ENCODE data around the gene LOXL1. TPM values are rescaled to one million over a fixed set of nuclear protein-coding genes. Genes with fewer than 3 reads are reported as not detected.

LOXL1 gene
- total and polyA plus RNA-seq, 2 donors (not counting 1 experiment from before 2014, with no cell fraction given) = 65.6 to 163 TPM

DNA sequence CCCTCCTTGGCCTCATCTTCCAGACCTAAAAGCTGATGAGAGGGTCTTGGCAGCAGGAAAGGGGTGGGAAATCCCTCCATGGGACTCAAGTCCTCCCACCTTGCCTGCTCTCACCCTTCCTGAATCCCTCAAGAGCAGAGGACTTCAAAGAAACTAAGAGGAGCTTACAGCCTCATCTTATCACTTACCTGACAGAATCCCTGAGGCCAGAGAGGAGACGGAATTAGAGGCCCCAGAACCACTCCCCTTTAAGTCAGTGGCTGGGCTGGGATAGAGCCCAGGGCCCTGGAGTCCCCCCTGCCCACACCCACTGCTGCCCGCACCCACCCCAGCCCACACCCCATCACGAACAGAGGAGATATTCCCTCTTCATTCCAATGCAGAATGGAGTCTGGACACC is 15.2 kb downstream of the LOXL1 start:
- peaks cover 18% of the 10 kb centered on the region for H3K79me2 ChIP-seq (ENCODE audit: control insufficient read depth, insufficient read depth, low read length)

DNA sequence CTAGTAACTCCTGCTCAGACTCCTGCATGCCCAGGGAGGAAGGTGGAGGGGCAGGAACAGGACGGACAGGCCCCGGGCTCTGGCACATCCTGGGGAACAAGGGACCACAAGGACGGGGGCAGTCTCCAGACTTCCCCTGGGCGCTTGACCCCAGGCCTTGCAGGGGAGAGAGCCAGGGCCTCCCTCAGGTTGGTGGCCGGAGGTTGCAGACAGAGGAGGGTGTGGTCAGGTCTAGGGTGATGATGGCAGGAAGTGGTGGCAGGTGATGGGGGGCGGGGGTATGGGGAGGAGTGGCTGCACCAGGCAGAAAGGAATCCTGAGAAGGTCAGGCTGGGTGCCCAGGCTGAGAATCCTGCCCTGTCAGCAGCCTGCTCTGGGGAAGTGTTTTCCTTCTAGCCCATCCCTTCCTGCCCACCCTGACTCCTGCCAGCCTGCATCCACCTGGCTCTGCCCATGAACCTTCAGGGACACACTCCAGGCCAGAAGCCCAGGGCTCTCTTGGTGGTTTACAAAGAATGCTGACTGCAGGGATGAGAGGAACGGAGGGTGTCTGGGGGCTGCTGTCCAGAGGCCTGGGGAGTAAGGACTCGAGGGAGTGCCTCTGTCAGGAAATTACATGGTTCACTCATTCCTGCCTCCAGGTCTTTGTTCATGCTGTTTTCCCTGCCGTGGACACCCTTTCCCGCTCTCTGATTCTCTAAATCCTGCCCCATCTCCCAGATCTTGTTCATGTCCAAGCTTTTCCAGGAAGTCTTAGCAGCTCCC is 15.8 kb downstream of the LOXL1 start:
- Histone ChIP-seq H3K27me3 (ENCODE audit: control insufficient read depth, insufficient read depth, low read length) (no peaks in the 10 kb centered on the region), H3K9ac (ENCODE audit: insufficient read depth, low read length) (no peak overlapping the region), H3K79me2 (ENCODE audit: control insufficient read depth, insufficient read depth, low read length) (peaks cover 13% of the 10 kb centered on the region), H3K4me3 (replicated peaks in 1 of 4; ENCODE audit: control extremely low read depth in 1 of 4, insufficient read depth in 1 of 4, low read depth in 3 of 4, low read length in 4 of 4) (no peak overlapping the region), H2AFZ (ENCODE audit: low read length) (no peak overlapping the region), H3K36me3 (ENCODE audit: control insufficient read depth, insufficient read depth, low read length) (peaks cover 18% of the 10 kb centered on the region), H3K4me2 (ENCODE audit: extremely low read depth, insufficient read depth, low read length) (no peak overlapping the region), H4K20me1 (ENCODE audit: control insufficient read depth, extremely low read depth, insufficient read depth, low read length) (no peaks in the 10 kb centered on the region), H3K9me3 (ENCODE audit: control insufficient read depth, insufficient read depth, low read depth, low read length) (no peaks in the 10 kb centered on the region), H3K4me1 (ENCODE audit: control insufficient read depth, extremely low read depth, insufficient read depth, low read length) (peaks cover 24% of the 10 kb centered on the region), H3K27ac (ENCODE audit: insufficient read depth, low read length) (peak overlapping the region; percentile 76)
- TF ChIP-seq, protein P1, sequence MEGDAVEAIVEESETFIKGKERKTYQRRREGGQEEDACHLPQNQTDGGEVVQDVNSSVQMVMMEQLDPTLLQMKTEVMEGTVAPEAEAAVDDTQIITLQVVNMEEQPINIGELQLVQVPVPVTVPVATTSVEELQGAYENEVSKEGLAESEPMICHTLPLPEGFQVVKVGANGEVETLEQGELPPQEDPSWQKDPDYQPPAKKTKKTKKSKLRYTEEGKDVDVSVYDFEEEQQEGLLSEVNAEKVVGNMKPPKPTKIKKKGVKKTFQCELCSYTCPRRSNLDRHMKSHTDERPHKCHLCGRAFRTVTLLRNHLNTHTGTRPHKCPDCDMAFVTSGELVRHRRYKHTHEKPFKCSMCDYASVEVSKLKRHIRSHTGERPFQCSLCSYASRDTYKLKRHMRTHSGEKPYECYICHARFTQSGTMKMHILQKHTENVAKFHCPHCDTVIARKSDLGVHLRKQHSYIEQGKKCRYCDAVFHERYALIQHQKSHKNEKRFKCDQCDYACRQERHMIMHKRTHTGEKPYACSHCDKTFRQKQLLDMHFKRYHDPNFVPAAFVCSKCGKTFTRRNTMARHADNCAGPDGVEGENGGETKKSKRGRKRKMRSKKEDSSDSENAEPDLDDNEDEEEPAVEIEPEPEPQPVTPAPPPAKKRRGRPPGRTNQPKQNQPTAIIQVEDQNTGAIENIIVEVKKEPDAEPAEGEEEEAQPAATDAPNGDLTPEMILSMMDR (conservative IDR thresholded peaks at IDR 0.05 in 1 of 2, IDR thresholded peaks at IDR 0.05 in 1 of 2; ENCODE audit: low read depth in 1 of 2, low read length in 2 of 2) = no peak
- TF ChIP-seq EZH2 (IDR thresholded peaks at IDR 0.05; ENCODE audit: low read length, missing control alignments) = no peak
- DNase-seq (ENCODE audit: low read depth in 2 of 2) = peak in 1 of 2 donors; percentile 55

More for the DNA sequence above, 15.2 kb downstream of the LOXL1 start:
- Histone ChIP-seq H3K36me3 (ENCODE audit: control insufficient read depth, insufficient read depth, low read length) (peaks cover 13% of the 10 kb centered on the region), H3K27me3 (ENCODE audit: control insufficient read depth, insufficient read depth, low read length) (no peaks in the 10 kb centered on the region), H3K27ac (ENCODE audit: insufficient read depth, low read length) (peak overlapping the region; percentile 76), H3K4me1 (ENCODE audit: control insufficient read depth, extremely low read depth, insufficient read depth, low read length) (peaks cover 24% of the 10 kb centered on the region), H2AFZ (ENCODE audit: low read length) (no peak overlapping the region), H4K20me1 (ENCODE audit: control insufficient read depth, extremely low read depth, insufficient read depth, low read length) (no peaks in the 10 kb centered on the region), H3K4me2 (ENCODE audit: extremely low read depth, insufficient read depth, low read length) (no peak overlapping the region), H3K4me3 (replicated peaks in 1 of 4; ENCODE audit: control extremely low read depth in 1 of 4, insufficient read depth in 1 of 4, low read depth in 3 of 4, low read length in 4 of 4) (no peak overlapping the region), H3K9me3 (ENCODE audit: control insufficient read depth, insufficient read depth, low read depth, low read length) (no peaks in the 10 kb centered on the region), H3K9ac (ENCODE audit: insufficient read depth, low read length) (no peak overlapping the region)
- TF ChIP-seq, protein P1 (conservative IDR thresholded peaks at IDR 0.05 in 1 of 2, IDR thresholded peaks at IDR 0.05 in 1 of 2; ENCODE audit: low read depth in 1 of 2, low read length in 2 of 2) = no peak
- TF ChIP-seq EZH2 (IDR thresholded peaks at IDR 0.05; ENCODE audit: low read length, missing control alignments) = no peak
- DNase-seq (ENCODE audit: low read depth in 2 of 2) = no peak

DNA sequence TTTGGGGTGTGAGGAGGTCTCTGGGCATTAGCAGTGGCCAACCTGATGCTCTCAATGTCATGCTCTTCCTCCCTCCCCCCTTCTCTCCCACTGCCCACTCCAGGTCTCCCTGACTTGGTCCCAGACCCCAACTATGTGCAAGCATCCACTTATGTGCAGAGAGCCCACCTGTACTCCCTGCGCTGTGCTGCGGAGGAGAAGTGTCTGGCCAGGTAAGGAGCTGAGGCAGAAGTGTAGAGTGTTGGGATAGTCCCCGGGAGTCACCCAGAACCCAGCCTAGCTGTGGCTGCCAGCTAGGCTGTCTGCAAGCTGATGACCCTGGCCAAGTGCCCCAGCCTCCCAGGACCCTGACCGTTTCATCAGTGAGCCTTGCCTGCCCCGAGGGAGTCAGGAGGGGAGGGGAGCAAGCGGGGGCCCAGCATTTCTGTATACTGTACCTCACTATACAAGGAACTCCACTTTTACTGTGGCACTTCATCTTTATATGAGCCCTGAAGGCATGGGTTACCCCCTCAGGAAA is 16.5 kb downstream of the LOXL1 start:
- H3K4me1 ChIP-seq (ENCODE audit: control insufficient read depth, extremely low read depth, insufficient read depth, low read length) = peaks cover 24% of the 10 kb centered on the region
- no peak for TF ChIP-seq EZH2 (IDR thresholded peaks at IDR 0.05; ENCODE audit: low read length, missing control alignments)
- TF ChIP-seq, protein P1 (conservative IDR thresholded peaks at IDR 0.05 in 1 of 2, IDR thresholded peaks at IDR 0.05 in 1 of 2; ENCODE audit: low read depth in 1 of 2, low read length in 2 of 2) = no peak
- H3K27ac ChIP-seq (ENCODE audit: insufficient read depth, low read length) = no peak overlapping the region
- no peak overlapping the region for H3K4me2 ChIP-seq (ENCODE audit: extremely low read depth, insufficient read depth, low read length)
- no peak for DNase-seq (ENCODE audit: low read depth in 2 of 2)
- H2AFZ ChIP-seq (ENCODE audit: low read length) = no peak overlapping the region
- no peaks in the 10 kb centered on the region for H3K9me3 ChIP-seq (ENCODE audit: control insufficient read depth, insufficient read depth, low read depth, low read length)
- H3K36me3 ChIP-seq (ENCODE audit: control insufficient read depth, insufficient read depth, low read length) = peaks cover 20% of the 10 kb centered on the region
- H3K79me2 ChIP-seq (ENCODE audit: control insufficient read depth, insufficient read depth, low read length) = peaks cover 5% of the 10 kb centered on the region
- H3K9ac ChIP-seq (ENCODE audit: insufficient read depth, low read length) = no peak overlapping the region
- no peaks in the 10 kb centered on the region for H4K20me1 ChIP-seq (ENCODE audit: control insufficient read depth, extremely low read depth, insufficient read depth, low read length)
- no peak overlapping the region for H3K4me3 ChIP-seq (replicated peaks in 1 of 4; ENCODE audit: control extremely low read depth in 1 of 4, insufficient read depth in 1 of 4, low read depth in 3 of 4, low read length in 4 of 4)
- no peaks in the 10 kb centered on the region for H3K27me3 ChIP-seq (ENCODE audit: control insufficient read depth, insufficient read depth, low read length)
